Middle frontal gyrus (tissue), 1 donor: ENCODE measurements around the gene CD81.

ENCODE experiments used
- DNase-seq: peaks from one replicate; pipeline ENCODE4 v3.0.0-alpha.2; 2015; ENCODE audit warnings: low spot score; ENCODE audit errors: extremely low spot score

Gene CD81

GRCh38 chr11:2434506-2435255 lies 57.6 kb downstream of the CD81 start:
- no peak for DNase-seq

- no peak for DNase-seq
Measured at GRCh38 chr11:2435288-2436012, 58.3 kb downstream of the CD81 start.

- no peak for DNase-seq
Measured at GRCh38 chr11:2436013-2436520, 59.0 kb downstream of the CD81 start.

GRCh38 chr11:2436521-2437031 lies 59.5 kb downstream of the CD81 start:
- no peak for DNase-seq

GRCh38 chr11:2437516-2437915 lies 60.4 kb downstream of the CD81 start:
- DNase-seq: no peak

- no peak for DNase-seq
Measured at GRCh38 chr11:2439820-2440219, 62.7 kb downstream of the CD81 start.

GRCh38 chr11:2440646-2441045 lies 63.5 kb downstream of the CD81 start:
- no peak for DNase-seq

- DNase-seq: no peak
Measured at GRCh38 chr11:2441171-2441570, 64.1 kb downstream of the CD81 start.

- no peak for DNase-seq
Measured at GRCh38 chr11:2442589-2442988, 65.5 kb downstream of the CD81 start.

GRCh38 chr11:2443406-2443805 lies 66.3 kb downstream of the CD81 start:
- no peak for DNase-seq

- DNase-seq: no peak
Measured at GRCh38 chr11:2443881-2444820, 67.0 kb downstream of the CD81 start, which contains the start of gene TRPM5. TRPM5 (minus strand) TSS chr11:2444514; CDS start chr11:2423036, 21,478 bp downstream.

GRCh38 chr11:2444821-2445745 lies 68.0 kb downstream of the CD81 start, which contains the start of gene KCNQ1:
KCNQ1 (plus strand) TSS chr11:2445008; CDS start chr11:2445099, 91 bp downstream.
- no peak for DNase-seq

GRCh38 chr11:2445746-2446551 lies 68.8 kb downstream of the CD81 start:
- no peak for DNase-seq

GRCh38 chr11:2446590-2447252 lies 69.6 kb downstream of the CD81 start:
- no peak for DNase-seq
